ENCODE results near the gene PRAMEF7.
"Not testable (repeated sequence)": the region's sequence is repeated elsewhere in the genome, so short reads cannot be mapped to it uniquely, and the experiment has no call there.

GRCh38 chr1:12903793-12904572 lies 12.4 kb upstream of the PRAMEF7 start:
- TF ChIP-seq, protein P1, sequence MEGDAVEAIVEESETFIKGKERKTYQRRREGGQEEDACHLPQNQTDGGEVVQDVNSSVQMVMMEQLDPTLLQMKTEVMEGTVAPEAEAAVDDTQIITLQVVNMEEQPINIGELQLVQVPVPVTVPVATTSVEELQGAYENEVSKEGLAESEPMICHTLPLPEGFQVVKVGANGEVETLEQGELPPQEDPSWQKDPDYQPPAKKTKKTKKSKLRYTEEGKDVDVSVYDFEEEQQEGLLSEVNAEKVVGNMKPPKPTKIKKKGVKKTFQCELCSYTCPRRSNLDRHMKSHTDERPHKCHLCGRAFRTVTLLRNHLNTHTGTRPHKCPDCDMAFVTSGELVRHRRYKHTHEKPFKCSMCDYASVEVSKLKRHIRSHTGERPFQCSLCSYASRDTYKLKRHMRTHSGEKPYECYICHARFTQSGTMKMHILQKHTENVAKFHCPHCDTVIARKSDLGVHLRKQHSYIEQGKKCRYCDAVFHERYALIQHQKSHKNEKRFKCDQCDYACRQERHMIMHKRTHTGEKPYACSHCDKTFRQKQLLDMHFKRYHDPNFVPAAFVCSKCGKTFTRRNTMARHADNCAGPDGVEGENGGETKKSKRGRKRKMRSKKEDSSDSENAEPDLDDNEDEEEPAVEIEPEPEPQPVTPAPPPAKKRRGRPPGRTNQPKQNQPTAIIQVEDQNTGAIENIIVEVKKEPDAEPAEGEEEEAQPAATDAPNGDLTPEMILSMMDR (conservative IDR thresholded peaks at IDR 0.05; ENCODE audit: low read length), result not testable (repeated sequence)
- not testable (repeated sequence) for TF ChIP-seq EZH2phosphoT487 (IDR thresholded peaks at IDR 0.05; ENCODE audit: borderline replicate concordance)
